Endothelial cell of umbilical vein (primary cell): ENCODE measurements around the gene KRT12.

Source experiments
- GATA2 ChIP-seq: IDR thresholded peaks from 2 replicates; pipeline ENCODE4 v1.7.0; 2011; ENCODE audit warnings: low read depth, mild to moderate bottlenecking, moderate library complexity, mixed read lengths, low read length; ENCODE audit not compliant: insufficient read length, insufficient read depth
- POLR2A ChIP-seq: IDR thresholded peaks from 2 replicates; pipeline ENCODE4 v1.6.1; 2012; ENCODE audit warnings: low read depth, mild to moderate bottlenecking, control low read depth, low read length
- POLR2AphosphoS5 ChIP-seq: IDR thresholded peaks from 2 replicates; pipeline ENCODE4 v1.6.1; 2012; ENCODE audit warnings: low read depth, mild to moderate bottlenecking, control low read depth, low read length, moderate library complexity; ENCODE audit not compliant: insufficient read depth
- TF ChIP-seq, protein P1 (sequence below), 2 donors: IDR thresholded peaks; 1 replicate in 1 of 2; 2 replicates in 1 of 2; pipeline ENCODE4 v1.5.1; 2011; ENCODE audit warnings: low read length in 2 of 2, mild to moderate bottlenecking in 2 of 2, moderate library complexity in 2 of 2, control low read depth in 1 of 2, inconsistent platforms in 1 of 2, low read depth in 1 of 2; ENCODE audit not compliant: insufficient read depth in 1 of 2; ENCODE audit errors: extremely low read depth in 1 of 2

DNA sequence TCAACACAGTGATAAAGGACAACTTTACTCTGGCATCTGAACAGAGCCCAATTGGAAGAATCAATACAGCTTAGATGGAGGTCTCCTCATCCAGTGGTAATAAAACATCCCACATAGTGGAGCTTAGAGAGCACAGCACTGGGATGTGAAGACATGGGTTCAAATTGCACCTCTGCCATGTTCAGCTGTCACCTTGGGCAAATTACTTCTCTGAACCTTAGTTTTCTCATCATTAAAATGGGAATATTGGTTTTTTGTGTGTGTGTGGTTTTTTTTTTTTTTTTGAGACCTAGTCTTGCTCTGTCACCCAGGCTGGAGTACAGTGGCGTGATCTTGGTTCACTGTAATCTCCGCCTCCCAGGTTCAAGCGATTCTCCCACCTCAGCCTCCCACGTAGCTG lies 31.0 kb downstream of the KRT12 start:
- TF ChIP-seq POLR2AphosphoS5 (no peak), GATA2 (no peak), POLR2A (no peak)
- TF ChIP-seq, protein P1, sequence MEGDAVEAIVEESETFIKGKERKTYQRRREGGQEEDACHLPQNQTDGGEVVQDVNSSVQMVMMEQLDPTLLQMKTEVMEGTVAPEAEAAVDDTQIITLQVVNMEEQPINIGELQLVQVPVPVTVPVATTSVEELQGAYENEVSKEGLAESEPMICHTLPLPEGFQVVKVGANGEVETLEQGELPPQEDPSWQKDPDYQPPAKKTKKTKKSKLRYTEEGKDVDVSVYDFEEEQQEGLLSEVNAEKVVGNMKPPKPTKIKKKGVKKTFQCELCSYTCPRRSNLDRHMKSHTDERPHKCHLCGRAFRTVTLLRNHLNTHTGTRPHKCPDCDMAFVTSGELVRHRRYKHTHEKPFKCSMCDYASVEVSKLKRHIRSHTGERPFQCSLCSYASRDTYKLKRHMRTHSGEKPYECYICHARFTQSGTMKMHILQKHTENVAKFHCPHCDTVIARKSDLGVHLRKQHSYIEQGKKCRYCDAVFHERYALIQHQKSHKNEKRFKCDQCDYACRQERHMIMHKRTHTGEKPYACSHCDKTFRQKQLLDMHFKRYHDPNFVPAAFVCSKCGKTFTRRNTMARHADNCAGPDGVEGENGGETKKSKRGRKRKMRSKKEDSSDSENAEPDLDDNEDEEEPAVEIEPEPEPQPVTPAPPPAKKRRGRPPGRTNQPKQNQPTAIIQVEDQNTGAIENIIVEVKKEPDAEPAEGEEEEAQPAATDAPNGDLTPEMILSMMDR (IDR thresholded peaks at IDR 0.05; ENCODE audit: extremely low read depth in 1 of 2, insufficient read depth in 1 of 2, low read depth in 1 of 2, low read length in 2 of 2): no peak
